HuH-7 (cell line): ENCODE results near the gene SCN7A.
A peak's percentile ranks its signal among the peaks of the same experiment; 100 is the strongest.

ENCODE experiments used
- DNase-seq: peaks from one replicate; pipeline ENCODE4 v3.0.0; 2011; ENCODE audit warnings: low spot score

The SCN7A gene

GRCh38 chr2:166404831-166405568 is 89.0 kb downstream of the SCN7A start:
- no peak for DNase-seq

- no peak for DNase-seq
These were observed 99.8 kb downstream of the SCN7A start for GRCh38 chr2:166394245-166394644.

- no peak for DNase-seq
These were observed 101.0 kb downstream of the SCN7A start for GRCh38 chr2:166393008-166393407.

GRCh38 chr2:166388481-166389070 is 105.5 kb downstream of the SCN7A start:
- no peak for DNase-seq

- DNase-seq: no peak
These were observed 108.7 kb downstream of the SCN7A start for GRCh38 chr2:166385313-166385712.

GRCh38 chr2:166384774-166385173 is 109.3 kb downstream of the SCN7A start:
- DNase-seq: no peak

GRCh38 chr2:166382448-166382847 is 111.6 kb downstream of the SCN7A start:
- DNase-seq: no peak

- no peak for DNase-seq
These were observed 113.4 kb downstream of the SCN7A start for GRCh38 chr2:166380615-166381014.

- DNase-seq: no peak
These were observed 117.2 kb downstream of the SCN7A start for GRCh38 chr2:166376873-166377272.

- DNase-seq: no peak
These were observed 117.6 kb downstream of the SCN7A start for GRCh38 chr2:166376488-166376828.

GRCh38 chr2:166375736-166376487 is 118.1 kb downstream of the SCN7A start, which contains the start of gene SCN9A:
SCN9A (minus strand) TSS chr2:166375944; CDS start chr2:166311756, 64,188 bp downstream.
- DNase-seq: peak; percentile 79

GRCh38 chr2:166375195-166375735 is 118.8 kb downstream of the SCN7A start:
- DNase-seq: no peak

- peak; percentile 23 for DNase-seq
These were observed 120.1 kb downstream of the SCN7A start for GRCh38 chr2:166373951-166374350.

- no peak for DNase-seq
These were observed 120.5 kb downstream of the SCN7A start for GRCh38 chr2:166373539-166373938.

GRCh38 chr2:166373105-166373504 is 120.9 kb downstream of the SCN7A start:
- DNase-seq: no peak

GRCh38 chr2:166372046-166372445 is 122.0 kb downstream of the SCN7A start:
- DNase-seq: peak; percentile 61

GRCh38 chr2:166365803-166366420 is 128.1 kb downstream of the SCN7A start:
- no peak for DNase-seq

- no peak for DNase-seq
These were observed 128.8 kb downstream of the SCN7A start for GRCh38 chr2:166365239-166365638.

GRCh38 chr2:166364476-166365161 is 129.4 kb downstream of the SCN7A start:
- DNase-seq: no peak

GRCh38 chr2:166361351-166362153 is 132.5 kb downstream of the SCN7A start:
- no peak for DNase-seq

- no peak for DNase-seq
These were observed 133.1 kb downstream of the SCN7A start for GRCh38 chr2:166360906-166361305.
